RKO (cell line): Measurements from ENCODE around the gene SLC16A5.
"Not testable (repeated sequence)": the region's sequence is repeated elsewhere in the genome, so short reads cannot be mapped to it uniquely, and the experiment has no call there.

ENCODE experiments used
- DNase-seq: peaks from one replicate; pipeline ENCODE4 v3.0.0-alpha.2; 2016; ENCODE audit warnings: low spot score

SLC16A5 gene

GRCh38 chr17:75133001-75133400 lies 45.2 kb downstream of the SLC16A5 start:
- no peak for DNase-seq

- DNase-seq = not testable (repeated sequence)
Measured at GRCh38 chr17:75133607-75134347, 46.0 kb downstream of the SLC16A5 start.

DNA sequence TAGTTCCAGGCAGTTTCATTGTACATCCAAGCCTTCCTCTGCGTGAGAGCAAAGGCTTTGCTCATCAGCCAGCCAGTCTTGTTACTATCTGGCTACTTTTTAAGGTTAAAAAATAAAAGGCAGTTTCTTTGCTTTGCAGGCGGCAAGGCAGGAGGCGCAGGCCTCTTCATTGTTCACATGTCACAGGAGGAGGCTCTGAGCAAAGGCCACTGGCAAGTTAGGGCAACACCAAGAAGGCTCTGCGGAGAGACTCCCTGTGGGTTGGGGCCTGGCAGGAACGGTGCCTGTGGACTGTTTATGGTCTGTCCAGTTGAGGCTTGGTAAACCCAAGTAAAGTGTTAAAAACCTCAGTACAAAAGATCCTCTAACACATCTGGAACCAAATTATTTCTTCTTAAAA lies 47.7 kb downstream of the SLC16A5 start:
- no peak for DNase-seq

DNA sequence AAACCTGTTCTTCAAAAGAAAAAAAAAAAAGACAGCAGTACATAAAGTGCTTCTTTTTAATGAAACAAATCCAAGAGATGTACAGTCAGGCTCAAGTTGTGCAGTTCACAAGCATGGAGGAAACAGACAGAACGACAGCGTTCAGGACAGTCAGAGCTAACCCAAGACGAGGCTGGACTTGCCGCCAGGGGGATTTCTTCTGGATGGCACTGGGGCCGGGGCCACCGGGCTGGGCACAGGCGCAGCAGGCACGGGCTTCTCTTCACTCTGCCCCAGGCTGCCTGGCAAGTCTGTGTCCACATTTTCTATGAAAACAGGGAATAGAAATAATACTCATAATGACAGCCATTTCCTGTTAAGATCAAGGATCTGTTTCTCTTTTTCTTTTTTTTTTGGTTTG lies 48.2 kb downstream of the SLC16A5 start:
- DNase-seq = no peak

GRCh38 chr17:75137762-75138161 lies 50.0 kb downstream of the SLC16A5 start:
- DNase-seq = not testable (repeated sequence)

DNA sequence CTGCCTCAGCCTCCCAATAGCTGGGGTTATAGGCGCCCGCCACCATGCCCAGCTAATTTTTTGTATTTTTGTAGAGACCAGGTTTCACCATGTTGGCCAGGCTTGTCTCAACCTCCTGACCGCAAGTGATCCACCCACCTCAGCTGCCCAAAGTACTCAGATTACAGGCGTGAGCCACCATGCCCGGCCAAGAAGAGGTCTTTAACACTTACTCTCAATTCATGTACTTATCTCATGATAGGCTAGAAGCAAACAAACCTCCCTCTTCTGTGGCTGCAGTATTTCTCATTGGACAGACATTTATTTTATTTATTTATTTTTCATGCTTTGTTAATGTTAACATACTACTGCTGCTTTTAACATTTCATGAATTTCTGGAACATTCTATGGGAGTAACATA lies 50.8 kb downstream of the SLC16A5 start:
- no peak for DNase-seq

- no peak for DNase-seq
Measured at GRCh38 chr17:75142236-75142971, 54.6 kb downstream of the SLC16A5 start.

DNA sequence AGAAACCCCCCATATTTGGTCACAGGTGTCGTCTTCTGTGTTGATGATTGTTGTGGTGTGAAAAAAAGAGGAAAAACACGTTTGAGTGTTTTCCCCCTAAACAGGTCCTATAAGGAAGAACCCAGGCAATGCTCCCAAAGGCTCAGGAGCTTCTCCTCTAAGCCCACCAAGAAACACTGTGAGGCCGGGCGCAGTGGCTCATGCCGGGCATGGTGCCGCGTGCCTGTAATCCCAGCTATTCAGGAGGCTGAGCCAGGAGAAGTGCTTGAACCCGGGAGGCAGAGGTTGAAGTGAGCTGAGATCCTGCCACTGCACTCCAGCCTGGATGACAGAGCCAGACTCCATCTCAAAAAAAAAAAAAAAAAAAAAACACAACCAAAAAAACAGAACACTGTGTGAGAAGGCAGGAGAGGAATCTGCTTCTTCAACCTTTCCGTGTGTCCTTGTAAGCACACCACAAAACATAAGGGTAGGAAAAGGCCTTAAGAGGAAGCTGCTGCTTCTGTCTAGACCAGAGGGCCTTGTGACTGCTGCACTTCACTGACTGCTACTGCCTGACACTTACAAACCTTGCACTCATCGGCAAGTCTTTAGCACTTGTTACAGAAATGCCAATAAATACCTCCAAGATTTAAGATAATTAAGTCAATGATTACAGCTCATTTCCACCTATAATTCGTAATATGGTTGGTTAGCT lies 57.2 kb downstream of the SLC16A5 start:
- no peak for DNase-seq

- no peak for DNase-seq
Measured at GRCh38 chr17:75146592-75146991, 58.8 kb downstream of the SLC16A5 start.

DNA sequence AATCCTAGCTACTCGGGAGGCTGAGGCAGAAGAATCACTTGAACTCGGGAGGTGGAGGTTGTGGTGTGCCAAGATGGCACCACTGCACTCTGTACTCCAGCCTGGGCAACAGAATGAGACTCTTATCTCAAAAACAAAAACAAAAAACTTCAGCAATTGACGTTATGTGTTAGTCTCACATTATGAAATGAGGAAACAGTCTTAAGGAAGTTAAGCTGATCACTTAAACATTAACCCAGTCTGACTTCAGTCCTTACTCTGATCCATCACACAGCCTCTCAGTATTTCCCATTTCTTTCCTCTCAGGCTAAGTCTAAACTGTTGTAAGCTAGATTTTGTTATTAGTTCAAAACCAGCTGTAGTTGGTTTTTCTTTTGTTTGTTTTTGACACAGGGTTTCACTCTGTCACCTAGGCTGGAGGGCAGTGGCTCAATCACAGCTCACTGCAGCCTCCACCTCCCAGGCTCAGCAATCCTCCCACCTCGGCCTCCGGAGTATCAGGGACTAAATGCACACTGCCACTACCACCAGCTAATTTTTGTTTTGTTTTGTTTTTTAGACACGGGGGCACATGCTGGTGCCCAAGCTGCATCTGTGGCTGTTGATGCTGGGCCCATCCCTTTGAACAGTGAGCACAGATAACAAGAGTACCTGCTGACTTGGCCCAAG lies 60.3 kb downstream of the SLC16A5 start:
- DNase-seq = no peak

GRCh38 chr17:75151930-75152329 lies 64.2 kb downstream of the SLC16A5 start:
- DNase-seq = peak; percentile 54

- no peak for DNase-seq
Measured at GRCh38 chr17:75152523-75152921, 64.8 kb downstream of the SLC16A5 start.

DNA sequence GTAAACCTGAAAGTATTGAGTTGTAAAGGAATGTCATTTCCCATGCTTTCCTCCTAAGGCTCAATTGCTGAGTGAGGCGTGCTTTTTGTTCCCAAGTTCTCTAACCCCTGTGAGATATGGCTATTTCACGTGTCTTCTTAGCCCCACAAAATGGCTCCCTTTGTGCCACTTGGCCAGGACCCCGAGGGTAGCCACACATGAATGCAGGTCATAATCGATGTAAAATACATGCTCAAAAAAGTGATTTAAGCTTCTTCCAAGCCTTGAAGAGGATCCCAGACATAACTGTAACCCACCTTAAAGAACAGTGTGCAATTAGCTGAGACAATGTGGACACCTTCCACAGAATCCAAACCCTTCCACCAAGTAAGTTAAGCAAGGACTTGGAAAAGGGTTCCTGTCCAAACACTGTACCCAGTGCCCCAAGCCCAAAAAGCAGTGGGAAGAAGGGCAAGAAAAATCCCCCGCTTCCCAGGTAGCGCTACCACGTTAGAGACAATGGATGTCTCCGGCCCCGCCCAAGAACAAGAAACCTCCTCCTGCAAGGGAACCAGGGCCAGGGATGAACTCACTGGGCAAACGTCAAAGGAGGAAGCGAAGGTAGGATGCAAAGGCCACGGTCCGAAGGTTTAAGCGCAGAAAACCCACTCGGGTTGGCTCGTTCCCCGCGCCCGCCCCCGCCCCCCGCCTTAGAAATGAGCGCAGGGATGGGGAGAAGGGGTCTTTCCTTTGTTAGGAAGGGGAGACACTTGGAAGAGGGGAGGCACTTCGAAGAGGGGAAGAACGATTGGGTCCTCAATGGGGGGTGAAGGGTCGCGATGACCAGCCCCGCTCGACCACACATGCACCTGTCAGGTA lies 65.4 kb downstream of the SLC16A5 start:
- DNase-seq = peak; percentile 67

DNA sequence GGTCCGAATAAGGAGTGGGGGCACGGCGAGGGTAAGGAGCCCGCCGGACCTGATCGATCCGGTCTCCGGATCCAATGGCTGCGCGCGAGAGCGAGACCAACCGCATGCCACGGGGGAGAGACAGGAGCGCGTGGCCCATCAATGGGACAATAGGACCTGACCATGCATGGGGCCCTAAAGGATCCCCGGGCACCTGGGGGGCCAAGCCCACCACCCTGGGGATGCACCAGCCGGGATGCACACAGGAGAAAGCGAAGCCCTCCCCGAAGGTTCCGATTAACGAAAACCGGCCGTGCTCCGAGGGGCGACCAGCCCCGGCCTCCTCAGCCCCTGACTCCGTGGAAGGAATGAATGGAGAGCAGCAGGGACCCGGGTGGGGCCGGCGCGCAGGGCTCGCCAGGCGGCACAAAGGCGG lies 66.0 kb downstream of the SLC16A5 start:
- DNase-seq = peak; percentile 28

- DNase-seq = peak; percentile 98
Measured at GRCh38 chr17:75154195-75155106, 66.7 kb downstream of the SLC16A5 start, which contains the start of gene JPT1. Gene JPT1 (minus strand): TSS chr17:75154512. CDS start chr17:75154397, 115 bp downstream.

DNA sequence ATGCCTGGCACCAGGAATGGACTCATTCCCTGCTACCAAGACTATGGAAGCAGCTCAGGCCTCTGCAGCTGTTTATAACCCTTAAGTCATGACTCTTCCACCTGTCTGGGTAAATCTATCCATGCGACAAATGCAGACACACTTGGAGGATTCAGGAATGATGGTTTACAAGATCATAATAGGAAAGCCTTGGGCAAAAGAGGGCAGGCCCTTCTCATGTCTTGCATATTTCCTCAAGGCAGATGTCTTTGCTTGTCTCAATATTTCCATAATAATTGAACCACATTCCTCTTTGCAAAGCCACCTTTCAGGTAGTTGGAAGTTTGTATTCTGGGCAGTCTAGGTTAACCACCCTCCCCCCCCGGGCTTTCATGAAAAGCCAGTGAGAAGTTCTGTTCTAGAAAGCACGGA lies 67.4 kb downstream of the SLC16A5 start:
- DNase-seq = no peak
